Activated CD8-positive, alpha-beta memory T cell treated with anti-CD3 and anti-CD28 coated beads, Interleukin-2, amount 10 ng/mL, durations not matched to agents 7 days and 5 days (primary cell): ENCODE measurements around the gene DSG4. TPM values are rescaled to one million over a fixed set of nuclear protein-coding genes. Genes with fewer than 3 reads are reported as not detected.
"Not testable (repeated sequence)": the region's sequence is repeated elsewhere in the genome, so short reads cannot be mapped to it uniquely, and the experiment has no call there.

Experiments used
- ATAC-seq: fragments of 150-1000 bp; cut with Tn5 transposase; one replicate; pipeline ENCODE4 v1.10.0; 2021; ENCODE audit warnings: moderate library complexity
- CTCF ChIA-PET: fragments of 350-600 bp; sonication (Branson Sonifier 250); formaldehyde crosslinking; loops from one replicate; lab custom pipeline; 2021; ENCODE audit warnings: antibody characterized with exemption; lab: Charles Lee
- DNase-seq: peaks from one replicate; pipeline ENCODE4 v3.0.0-alpha.2; 2020
- H3K27ac Mint-ChIP-seq: one replicate; pipeline ENCODE4 v1.8.0; 2021; ENCODE audit warnings: mild to moderate bottlenecking, mixed read lengths
- H3K27me3 Mint-ChIP-seq: one replicate; pipeline ENCODE4 v1.8.0; 2021; ENCODE audit warnings: mixed read lengths
- H3K36me3 Mint-ChIP-seq: one replicate; pipeline ENCODE4 v1.8.0; 2021; ENCODE audit warnings: mild to moderate bottlenecking, mixed read lengths
- H3K4me1 Mint-ChIP-seq: one replicate; pipeline ENCODE4 v1.8.0; 2021; ENCODE audit warnings: mixed read lengths
- H3K4me3 Mint-ChIP-seq: one replicate; pipeline ENCODE4 v1.8.0; 2021; ENCODE audit warnings: mild to moderate bottlenecking, moderate library complexity, mixed read lengths
- H3K9me3 Mint-ChIP-seq: one replicate; pipeline ENCODE4 v1.8.0; 2022; ENCODE audit warnings: low read depth, mixed read lengths
- total RNA-seq, 2 experiments: library from RNA; stranded (reverse); gene quantifications; one replicate each; pipeline ENCODE4 v1.2.3, GENCODE V29; 2021

The DSG4 gene
- not detected for total RNA-seq

- CTCF ChIA-PET = no interaction called here
- no peaks in the 10 kb centered on the region for H3K36me3 Mint-ChIP-seq
- H3K9me3 Mint-ChIP-seq = peaks cover 7% of the 10 kb centered on the region
- H3K27me3 Mint-ChIP-seq = no peaks in the 10 kb centered on the region
- H3K4me3 Mint-ChIP-seq = no peak within 1 kb of the TSS
- H3K4me1 Mint-ChIP-seq = no peaks in the 10 kb centered on the region
- ATAC-seq = no peak
- H3K27ac Mint-ChIP-seq = no peak within 1 kb of the TSS
- no peak for DNase-seq
Observed at GRCh38 chr18:31376477-31376876, at the start of gene DSG4. Gene DSG4, plus strand, starts transcription at chr18:31376777. Its CDS starts 135 bp downstream, at chr18:31376912.

- CTCF ChIA-PET = no interaction called here
- ATAC-seq = no peak
Observed at GRCh38 chr18:31329787-31330438, 46.7 kb upstream of the DSG4 start.

GRCh38 chr18:31343454-31343853, 33.1 kb upstream of the DSG4 start:
- CTCF ChIA-PET = no interaction called here
- H3K36me3 Mint-ChIP-seq = no peaks in the 10 kb centered on the region
- H3K27ac Mint-ChIP-seq = no peak overlapping the region
- ATAC-seq (no peak), DNase-seq (no peak)
- H3K9me3 Mint-ChIP-seq = peaks cover 5% of the 10 kb centered on the region
- H3K27me3 Mint-ChIP-seq = no peaks in the 10 kb centered on the region
- H3K4me3 Mint-ChIP-seq = no peak overlapping the region
- H3K4me1 Mint-ChIP-seq = no peaks in the 10 kb centered on the region

More at GRCh38 chr18:31329787-31330438, 46.7 kb upstream of the DSG4 start:
- no peaks in the 10 kb centered on the region for H3K27me3 Mint-ChIP-seq
- no peaks in the 10 kb centered on the region for H3K36me3 Mint-ChIP-seq
- DNase-seq = no peak
- H3K9me3 Mint-ChIP-seq = peaks cover 2% of the 10 kb centered on the region
- H3K4me3 Mint-ChIP-seq = no peak overlapping the region
- no peaks in the 10 kb centered on the region for H3K4me1 Mint-ChIP-seq
- no peak overlapping the region for H3K27ac Mint-ChIP-seq

- H3K4me3 Mint-ChIP-seq, H3K27me3 Mint-ChIP-seq, CTCF ChIA-PET, H3K27ac Mint-ChIP-seq, ATAC-seq, DNase-seq, H3K4me1 Mint-ChIP-seq, H3K9me3 Mint-ChIP-seq, H3K36me3 Mint-ChIP-seq: not testable (repeated sequence)
Observed at GRCh38 chr18:31353336-31353735, 23.2 kb upstream of the DSG4 start.

- no peak overlapping the region for H3K27ac Mint-ChIP-seq
- no peak overlapping the region for H3K4me3 Mint-ChIP-seq
- no peaks in the 10 kb centered on the region for H3K27me3 Mint-ChIP-seq
- H3K9me3 Mint-ChIP-seq = peaks cover 9% of the 10 kb centered on the region
- CTCF ChIA-PET = no interaction called here
- no peak for ATAC-seq
- H3K36me3 Mint-ChIP-seq = no peaks in the 10 kb centered on the region
- DNase-seq = no peak
- no peaks in the 10 kb centered on the region for H3K4me1 Mint-ChIP-seq
Observed at GRCh38 chr18:31354990-31355389, 21.6 kb upstream of the DSG4 start.

GRCh38 chr18:31356025-31356424, 20.6 kb upstream of the DSG4 start:
- H3K27ac Mint-ChIP-seq = no peak overlapping the region
- DNase-seq (no peak), ATAC-seq (no peak)
- CTCF ChIA-PET = no interaction called here
- H3K36me3 Mint-ChIP-seq = no peaks in the 10 kb centered on the region
- no peak overlapping the region for H3K4me3 Mint-ChIP-seq
- no peaks in the 10 kb centered on the region for H3K4me1 Mint-ChIP-seq
- H3K9me3 Mint-ChIP-seq = peaks cover 9% of the 10 kb centered on the region
- H3K27me3 Mint-ChIP-seq = no peaks in the 10 kb centered on the region

GRCh38 chr18:31364190-31364589, 12.4 kb upstream of the DSG4 start:
- no peak overlapping the region for H3K27ac Mint-ChIP-seq
- CTCF ChIA-PET = no interaction called here

GRCh38 chr18:31369478-31369877, 7.1 kb upstream of the DSG4 start:
- no peak overlapping the region for H3K4me3 Mint-ChIP-seq
- DNase-seq (no peak), ATAC-seq (no peak)
- no peaks in the 10 kb centered on the region for H3K9me3 Mint-ChIP-seq
- no peak overlapping the region for H3K27ac Mint-ChIP-seq
- no peaks in the 10 kb centered on the region for H3K27me3 Mint-ChIP-seq
- CTCF ChIA-PET = no interaction called here
- no peaks in the 10 kb centered on the region for H3K36me3 Mint-ChIP-seq
- H3K4me1 Mint-ChIP-seq = no peaks in the 10 kb centered on the region

More at GRCh38 chr18:31364190-31364589, 12.4 kb upstream of the DSG4 start:
- H3K4me1 Mint-ChIP-seq = no peaks in the 10 kb centered on the region
- H3K27me3 Mint-ChIP-seq = no peaks in the 10 kb centered on the region
- DNase-seq = no peak
- H3K4me3 Mint-ChIP-seq = no peak overlapping the region
- peaks cover 9% of the 10 kb centered on the region for H3K9me3 Mint-ChIP-seq
- ATAC-seq = no peak
- no peaks in the 10 kb centered on the region for H3K36me3 Mint-ChIP-seq

GRCh38 chr18:31371989-31372388, 4.6 kb upstream of the DSG4 start:
- CTCF ChIA-PET = no interaction called here
- DNase-seq (no peak), ATAC-seq (no peak)
- Mint-ChIP-seq H3K27me3 (no peaks in the 10 kb centered on the region), H3K9me3 (peaks cover 3% of the 10 kb centered on the region), H3K4me1 (no peaks in the 10 kb centered on the region), H3K27ac (no peak overlapping the region), H3K4me3 (no peak overlapping the region), H3K36me3 (no peaks in the 10 kb centered on the region)

- no peak for ATAC-seq
- DNase-seq = no peak
- Mint-ChIP-seq H3K36me3 (no peaks in the 10 kb centered on the region), H3K27me3 (no peaks in the 10 kb centered on the region), H3K27ac (no peak overlapping the region), H3K4me3 (no peak overlapping the region), H3K9me3 (peaks cover 6% of the 10 kb centered on the region), H3K4me1 (no peaks in the 10 kb centered on the region)
- CTCF ChIA-PET = no interaction called here
Observed at GRCh38 chr18:31373641-31374040, 2.9 kb upstream of the DSG4 start.

GRCh38 chr18:31380912-31381311, 4.3 kb downstream of the DSG4 start:
- CTCF ChIA-PET = no interaction called here

GRCh38 chr18:31382107-31382506, 5.5 kb downstream of the DSG4 start:
- CTCF ChIA-PET = no interaction called here
- H3K36me3 Mint-ChIP-seq = no peaks in the 10 kb centered on the region

More at GRCh38 chr18:31380912-31381311, 4.3 kb downstream of the DSG4 start:
- peaks cover 7% of the 10 kb centered on the region for H3K9me3 Mint-ChIP-seq
- no peak overlapping the region for H3K4me3 Mint-ChIP-seq
- DNase-seq = no peak
- no peak for ATAC-seq
- no peaks in the 10 kb centered on the region for H3K4me1 Mint-ChIP-seq
- no peaks in the 10 kb centered on the region for H3K27me3 Mint-ChIP-seq
- H3K36me3 Mint-ChIP-seq = no peaks in the 10 kb centered on the region
- H3K27ac Mint-ChIP-seq = no peak overlapping the region

GRCh38 chr18:31386741-31387140, 10.2 kb downstream of the DSG4 start:
- CTCF ChIA-PET = no interaction called here
- no peaks in the 10 kb centered on the region for H3K27me3 Mint-ChIP-seq
- H3K27ac Mint-ChIP-seq = no peak overlapping the region
- no peak for DNase-seq
- H3K4me3 Mint-ChIP-seq = no peak overlapping the region
- no peaks in the 10 kb centered on the region for H3K4me1 Mint-ChIP-seq
- no peaks in the 10 kb centered on the region for H3K36me3 Mint-ChIP-seq
- no peak for ATAC-seq
- H3K9me3 Mint-ChIP-seq = no peaks in the 10 kb centered on the region

More at GRCh38 chr18:31382107-31382506, 5.5 kb downstream of the DSG4 start:
- no peak overlapping the region for H3K4me3 Mint-ChIP-seq
- DNase-seq (no peak), ATAC-seq (no peak)
- H3K27ac Mint-ChIP-seq = no peak overlapping the region
- H3K27me3 Mint-ChIP-seq = no peaks in the 10 kb centered on the region
- no peaks in the 10 kb centered on the region for H3K4me1 Mint-ChIP-seq
- H3K9me3 Mint-ChIP-seq = peaks cover 4% of the 10 kb centered on the region

GRCh38 chr18:31393286-31393685, 16.7 kb downstream of the DSG4 start:
- no peaks in the 10 kb centered on the region for H3K4me1 Mint-ChIP-seq
- ATAC-seq (no peak), DNase-seq (no peak)
- CTCF ChIA-PET = no interaction called here
- H3K4me3 Mint-ChIP-seq = no peak overlapping the region
- no peaks in the 10 kb centered on the region for H3K36me3 Mint-ChIP-seq
- H3K27ac Mint-ChIP-seq = no peak overlapping the region
- H3K9me3 Mint-ChIP-seq = no peaks in the 10 kb centered on the region
- no peaks in the 10 kb centered on the region for H3K27me3 Mint-ChIP-seq
